Measurements from ENCODE around the gene GLI2. TPM values are rescaled to one million over a fixed set of nuclear protein-coding genes. Genes with fewer than 3 reads are reported as not detected.

Gene GLI2
- total RNA-seq, 4 donors from 2014 or later: 1.9 to 7.9 (median 5.5) TPM

- Histone ChIP-seq H3K4me3 (no peak overlapping the region), H3K27me3 (no peaks in the 10 kb centered on the region), H3K9me3 (no peaks in the 10 kb centered on the region), H3K36me3 (no peaks in the 10 kb centered on the region), H3K27ac (no peak overlapping the region), H3K4me1 (peaks cover 22% of the 10 kb centered on the region)
- DNase-seq (ENCODE audit: low spot score in 2 of 2): peak; percentile 58 to 74
- no peak for TF ChIP-seq EP300 (IDR thresholded peaks at IDR 0.05)
- no peak for TF ChIP-seq CTCF (IDR thresholded peaks at IDR 0.05)
- TF ChIP-seq POLR2A (IDR thresholded peaks at IDR 0.05): no peak
- no peak for TF ChIP-seq POLR2AphosphoS5 (IDR thresholded peaks at IDR 0.05)
- 41% methylated on average over 2 of the region's 8 CpGs for WGBS
Observed at GRCh38 chr2:120715941-120716340, 19.7 kb upstream of the GLI2 start.

GRCh38 chr2:120716641-120717585 is 18.8 kb upstream of the GLI2 start:
- H3K9me3 ChIP-seq: no peaks in the 10 kb centered on the region
- peak; percentile 54 to 75 for DNase-seq (ENCODE audit: low spot score in 2 of 2)
- WGBS: 59% methylated on average over 11 of the region's 15 CpGs
- H3K4me1 ChIP-seq: peaks cover 20% of the 10 kb centered on the region
- H3K36me3 ChIP-seq: no peaks in the 10 kb centered on the region
- no peak overlapping the region for H3K27ac ChIP-seq
- H3K4me3 ChIP-seq: no peak overlapping the region
- no peak for TF ChIP-seq POLR2AphosphoS5 (IDR thresholded peaks at IDR 0.05)
- TF ChIP-seq EP300 (IDR thresholded peaks at IDR 0.05): no peak
- TF ChIP-seq CTCF (IDR thresholded peaks at IDR 0.05): no peak
- no peak for TF ChIP-seq POLR2A (IDR thresholded peaks at IDR 0.05)
- H3K27me3 ChIP-seq: no peaks in the 10 kb centered on the region

GRCh38 chr2:120719491-120719890 is 16.2 kb upstream of the GLI2 start:
- Histone ChIP-seq H3K36me3 (no peaks in the 10 kb centered on the region), H3K27ac (no peak overlapping the region), H3K4me1 (peaks cover 10% of the 10 kb centered on the region), H3K9me3 (no peaks in the 10 kb centered on the region), H3K27me3 (no peaks in the 10 kb centered on the region), H3K4me3 (no peak overlapping the region)
- peak; percentile 46 to 77 for DNase-seq (ENCODE audit: low spot score in 2 of 2)
- TF ChIP-seq CTCF (IDR thresholded peaks at IDR 0.05) (no peak), EP300 (IDR thresholded peaks at IDR 0.05) (no peak), POLR2AphosphoS5 (IDR thresholded peaks at IDR 0.05) (no peak), POLR2A (IDR thresholded peaks at IDR 0.05) (no peak)
- WGBS: 66% methylated on average over 7 of the region's 7 CpGs

GRCh38 chr2:120720231-120720630 is 15.4 kb upstream of the GLI2 start:
- Histone ChIP-seq H3K4me3 (no peak overlapping the region), H3K36me3 (no peaks in the 10 kb centered on the region), H3K9me3 (no peaks in the 10 kb centered on the region), H3K27me3 (no peaks in the 10 kb centered on the region), H3K27ac (no peak overlapping the region), H3K4me1 (peaks cover 7% of the 10 kb centered on the region)
- peak; percentile 48 to 70 for DNase-seq (ENCODE audit: low spot score in 2 of 2)
- 83% methylated on average over 7 of the region's 7 CpGs for WGBS
- no peak for TF ChIP-seq POLR2A (IDR thresholded peaks at IDR 0.05)
- no peak for TF ChIP-seq CTCF (IDR thresholded peaks at IDR 0.05)
- TF ChIP-seq EP300 (IDR thresholded peaks at IDR 0.05): no peak
- no peak for TF ChIP-seq POLR2AphosphoS5 (IDR thresholded peaks at IDR 0.05)

- Histone ChIP-seq H3K4me1 (peaks cover 7% of the 10 kb centered on the region), H3K27me3 (no peaks in the 10 kb centered on the region), H3K36me3 (no peaks in the 10 kb centered on the region), H3K4me3 (no peak overlapping the region), H3K27ac (no peak overlapping the region), H3K9me3 (no peaks in the 10 kb centered on the region)
- WGBS: 84% methylated on average over 8 of the region's 8 CpGs
- no peak for TF ChIP-seq CTCF (IDR thresholded peaks at IDR 0.05)
- TF ChIP-seq POLR2A (IDR thresholded peaks at IDR 0.05): no peak
- TF ChIP-seq POLR2AphosphoS5 (IDR thresholded peaks at IDR 0.05): no peak
- TF ChIP-seq EP300 (IDR thresholded peaks at IDR 0.05): no peak
- DNase-seq (ENCODE audit: low spot score in 2 of 2): peak; percentile 35 to 72
Observed at GRCh38 chr2:120720746-120721375, 14.8 kb upstream of the GLI2 start.
